CD8-positive, alpha-beta memory T cell (primary cell): ENCODE results near the gene MTX2. TPM values are rescaled to one million over a fixed set of nuclear protein-coding genes. Genes with fewer than 3 reads are reported as not detected.

Experiments
- CTCF ChIA-PET: fragments of 350-600 bp; sonication (Branson Sonifier 250); formaldehyde crosslinking; loops from one replicate; lab custom pipeline; 2021; ENCODE audit warnings: antibody characterized with exemption; lab: Charles Lee
- POLR2A ChIA-PET: fragments of 350-600 bp; sonication (Branson Sonifier 250); formaldehyde crosslinking; loops from one replicate; lab custom pipeline; 2021; ENCODE audit warnings: antibody characterized with exemption; lab: Charles Lee
- DNase-seq, 5 donors: peaks; one replicate each; pipeline versions ENCODE4 v3.0.0 to v3.0.0-alpha.2; 2020 to 2022; ENCODE audit warnings: mixed read lengths in 1 of 5
- H3K27ac ChIP-seq: one replicate; pipeline ENCODE4 v1.7.0; 2013; ENCODE audit warnings: low read depth, mild to moderate bottlenecking, low read length, moderate library complexity
- H3K27me3 ChIP-seq: 2 replicates; pipeline ENCODE4 v1.7.0; 2013; ENCODE audit warnings: low read length, mild to moderate bottlenecking; ENCODE audit not compliant: insufficient read depth, poor library complexity, severe bottlenecking
- H3K36me3 ChIP-seq: 2 replicates; pipeline ENCODE4 v1.7.0; 2013; ENCODE audit warnings: mild to moderate bottlenecking, low read length, moderate library complexity; ENCODE audit not compliant: insufficient read depth
- H3K4me1 ChIP-seq: 2 replicates; pipeline ENCODE4 v1.7.0; 2013; ENCODE audit warnings: mild to moderate bottlenecking, low read length, moderate library complexity; ENCODE audit not compliant: insufficient read depth
- H3K4me3 ChIP-seq: 2 replicates; pipeline ENCODE4 v1.7.0; 2013; ENCODE audit warnings: mild to moderate bottlenecking, low read length
- H3K9me3 ChIP-seq: 2 replicates; pipeline ENCODE4 v1.7.0; 2013; ENCODE audit warnings: mild to moderate bottlenecking, low read length
- H3K27ac Mint-ChIP-seq, 8 donors: one replicate each; pipeline ENCODE4 v1.8.0; 2020 to 2021; ENCODE audit warnings: mixed read lengths in 8 of 8, mild to moderate bottlenecking in 6 of 8, inconsistent platforms in 3 of 8, moderate library complexity in 3 of 8
- H3K27me3 Mint-ChIP-seq, 2 donors: one replicate each; pipeline ENCODE4 v1.8.0; 2020 to 2021; ENCODE audit warnings: mixed read lengths in 2 of 2, mild to moderate bottlenecking in 1 of 2, moderate library complexity in 1 of 2
- H3K36me3 Mint-ChIP-seq, 3 donors: one replicate each; pipeline ENCODE4 v1.8.0; 2020 to 2021; ENCODE audit warnings: mixed read lengths in 3 of 3, inconsistent platforms in 1 of 3, mild to moderate bottlenecking in 1 of 3
- H3K4me1 Mint-ChIP-seq, 3 donors: one replicate each; pipeline ENCODE4 v1.8.0; 2020 to 2021; ENCODE audit warnings: mixed read lengths in 3 of 3, inconsistent platforms in 1 of 3, mild to moderate bottlenecking in 1 of 3
- H3K4me3 Mint-ChIP-seq, 7 donors: one replicate each; pipeline ENCODE4 v1.8.0; 2020 to 2021; ENCODE audit warnings: mixed read lengths in 7 of 7, mild to moderate bottlenecking in 6 of 7, moderate library complexity in 4 of 7, inconsistent platforms in 2 of 7
- H3K9me3 Mint-ChIP-seq, 5 donors: one replicate each; pipeline ENCODE4 v1.8.0; 2020 to 2022; ENCODE audit warnings: mixed read lengths in 5 of 5, mild to moderate bottlenecking in 3 of 5, moderate library complexity in 2 of 5, inconsistent platforms in 1 of 5
- polyA plus RNA-seq: library from polyadenylated mRNA; unstranded; fragments of 300-500 nt; fragmentation: Illumina TruSeq; gene quantifications from one replicate; pipeline ENCODE4 v1.2.3, GENCODE V29; 2021
- total RNA-seq, 2 experiments: library from RNA; stranded (reverse); gene quantifications; one replicate each; pipeline ENCODE4 v1.2.3, GENCODE V29; 2021

MTX2 gene
- total and polyA plus RNA-seq, 3 experiments from 2014 or later, result 21.6 to 28.9 (median 26.3) TPM

DNA sequence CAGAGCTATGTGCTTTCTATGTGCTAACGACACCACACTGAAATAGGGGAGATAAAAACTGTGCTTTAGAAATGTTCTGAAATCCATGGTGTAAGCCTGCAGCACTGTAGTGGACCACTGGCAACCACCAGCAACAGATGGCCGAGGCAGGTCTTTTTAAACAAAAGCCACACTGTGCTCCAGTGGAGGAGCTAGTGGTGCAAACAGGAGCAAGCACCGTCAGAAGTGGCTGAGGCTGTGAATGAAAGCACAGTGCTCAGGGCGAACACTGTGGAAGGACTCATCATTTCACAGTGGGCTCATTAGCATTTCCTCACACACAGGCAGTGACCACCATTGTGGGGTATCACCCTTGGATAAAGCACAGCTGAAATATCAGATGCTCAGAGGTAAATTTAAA lies 22.9 kb upstream of the MTX2 start:
- Histone ChIP-seq H3K27me3 (no peaks in the 10 kb centered on the region), H3K36me3 (no peaks in the 10 kb centered on the region), H3K4me3 (no peak overlapping the region), H3K9me3 (no peaks in the 10 kb centered on the region), H3K27ac (no peak overlapping the region), H3K4me1 (no peaks in the 10 kb centered on the region)
- CTCF ChIA-PET, result no interaction called here
- Mint-ChIP-seq H3K27ac (no peak overlapping the region), H3K36me3 (no peaks in the 10 kb centered on the region), H3K9me3 (peaks cover 0 to 11% (median 6%) of the 10 kb centered on the region in 5 donors), H3K4me3 (no peak overlapping the region), H3K27me3 (peaks cover 18 to 24% of the 10 kb centered on the region in 2 donors), H3K4me1 (no peaks in the 10 kb centered on the region)
- POLR2A ChIA-PET, result no interaction called here
- no peak for DNase-seq

DNA sequence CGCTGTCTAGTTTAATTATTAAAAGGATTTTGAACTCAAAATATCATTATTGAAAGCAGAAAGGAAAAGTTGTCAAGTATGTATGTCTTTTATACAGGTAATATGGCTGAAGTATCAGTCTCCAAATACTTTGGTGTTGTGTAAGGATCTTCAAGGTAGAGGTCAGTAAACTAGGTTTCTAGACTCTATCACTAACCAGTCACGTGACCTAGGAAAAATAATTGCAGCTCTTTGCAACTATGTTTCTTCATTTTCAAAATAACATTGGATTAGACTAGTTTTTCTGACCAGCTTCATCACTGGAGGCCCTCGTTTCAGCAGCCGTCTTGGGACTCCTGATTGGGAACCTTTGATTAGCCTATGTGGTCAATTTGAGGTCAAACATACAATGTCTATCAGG lies 21.4 kb upstream of the MTX2 start:
- no peaks in the 10 kb centered on the region for H3K27me3 ChIP-seq
- H3K4me1 ChIP-seq, result no peaks in the 10 kb centered on the region
- Mint-ChIP-seq H3K9me3 (peaks cover 0 to 11% (median 6%) of the 10 kb centered on the region in 5 donors), H3K36me3 (no peaks in the 10 kb centered on the region), H3K27me3 (peaks cover 18 to 25% of the 10 kb centered on the region in 2 donors), H3K4me3 (no peak overlapping the region), H3K4me1 (no peaks in the 10 kb centered on the region), H3K27ac (no peak overlapping the region)
- H3K9me3 ChIP-seq, result no peaks in the 10 kb centered on the region
- no peak overlapping the region for H3K4me3 ChIP-seq
- no peak for DNase-seq
- H3K36me3 ChIP-seq, result no peaks in the 10 kb centered on the region
- ChIA-PET CTCF (no interaction called here), POLR2A (no interaction called here)
- H3K27ac ChIP-seq, result no peak overlapping the region

DNA sequence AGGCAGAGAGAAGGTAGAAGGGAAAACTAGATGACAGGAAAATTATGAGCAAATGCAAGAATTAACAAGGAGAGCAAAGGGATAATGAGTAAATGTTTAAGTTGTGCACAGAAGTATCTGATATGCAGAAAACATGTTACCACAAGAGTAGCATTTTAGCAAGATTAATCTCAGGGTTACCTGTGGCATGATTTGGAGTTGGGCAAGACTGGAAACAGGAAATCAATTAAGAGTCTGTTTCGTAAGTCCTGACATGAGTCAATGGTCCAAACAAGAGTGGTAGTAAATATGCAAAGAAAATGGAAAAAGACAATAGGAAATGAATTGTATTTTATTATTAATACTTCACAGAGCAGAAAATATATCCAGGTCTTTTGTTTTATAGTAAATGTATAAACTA lies 17.3 kb upstream of the MTX2 start:
- peaks cover 3 to 11% (median 7%) of the 10 kb centered on the region in 5 donors for H3K9me3 Mint-ChIP-seq
- Histone ChIP-seq H3K36me3 (no peaks in the 10 kb centered on the region), H3K4me3 (no peak overlapping the region), H3K4me1 (no peaks in the 10 kb centered on the region), H3K27me3 (no peaks in the 10 kb centered on the region), H3K27ac (no peak overlapping the region), H3K9me3 (no peaks in the 10 kb centered on the region)
- ChIA-PET CTCF (no interaction called here), POLR2A (no interaction called here)
- H3K4me3 Mint-ChIP-seq, result no peak overlapping the region
- no peak for DNase-seq
- no peaks in the 10 kb centered on the region for H3K4me1 Mint-ChIP-seq
- no peak overlapping the region for H3K27ac Mint-ChIP-seq
- H3K27me3 Mint-ChIP-seq, result peaks cover 18 to 43% of the 10 kb centered on the region in 2 donors
- H3K36me3 Mint-ChIP-seq, result peaks cover 0 to 7% (median 0%) of the 10 kb centered on the region in 3 donors

- H3K4me3 Mint-ChIP-seq, result no peak overlapping the region
- no peaks in the 10 kb centered on the region for H3K4me1 ChIP-seq
- peaks cover 2 to 43% of the 10 kb centered on the region in 2 donors for H3K27me3 Mint-ChIP-seq
- H3K27ac Mint-ChIP-seq, result no peak overlapping the region
- no peaks in the 10 kb centered on the region for H3K9me3 Mint-ChIP-seq
- H3K27me3 ChIP-seq, result no peaks in the 10 kb centered on the region
- DNase-seq, result no peak
- no peak overlapping the region for H3K4me3 ChIP-seq
- H3K9me3 ChIP-seq, result no peaks in the 10 kb centered on the region
- no peaks in the 10 kb centered on the region for H3K36me3 Mint-ChIP-seq
- ChIA-PET POLR2A (no interaction called here), CTCF (interaction anchor here (1.3 kb wide), 1 partner anchor 554 kb away, joined by 3 read pairs; no protein-coding TSS in a partner anchor)
- H3K36me3 ChIP-seq, result no peaks in the 10 kb centered on the region
- no peaks in the 10 kb centered on the region for H3K4me1 Mint-ChIP-seq
- H3K27ac ChIP-seq, result no peak overlapping the region
Observed at GRCh38 chr2:176260689-176261088, 8.6 kb upstream of the MTX2 start.

DNA sequence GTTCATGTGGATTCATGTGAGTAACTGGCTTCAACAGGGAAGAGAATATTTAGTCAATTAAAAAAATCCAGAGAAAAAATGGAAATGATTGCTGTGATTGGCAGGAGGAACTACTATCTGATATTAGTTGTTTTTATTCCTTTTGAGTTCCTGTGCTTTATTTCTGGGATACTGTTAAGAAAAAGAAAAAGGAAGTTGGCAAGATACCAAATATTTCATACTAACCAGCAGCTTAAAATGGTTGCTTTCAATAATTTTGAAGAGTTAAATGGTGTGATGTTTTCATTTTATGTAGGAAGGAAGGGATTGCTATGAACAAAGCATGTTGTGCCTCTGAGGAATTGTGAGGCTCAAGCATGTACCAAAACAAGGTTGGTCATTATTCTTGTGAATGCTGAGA lies 8.1 kb upstream of the MTX2 start:
- H3K9me3 ChIP-seq, result no peaks in the 10 kb centered on the region
- Mint-ChIP-seq H3K4me1 (no peaks in the 10 kb centered on the region), H3K4me3 (no peak overlapping the region), H3K36me3 (no peaks in the 10 kb centered on the region), H3K27ac (no peak overlapping the region), H3K27me3 (peaks cover 2 to 44% of the 10 kb centered on the region in 2 donors), H3K9me3 (no peaks in the 10 kb centered on the region)
- H3K27me3 ChIP-seq, result no peaks in the 10 kb centered on the region
- DNase-seq, result no peak
- H3K36me3 ChIP-seq, result no peaks in the 10 kb centered on the region
- ChIA-PET CTCF (interaction anchor here (1.3 kb wide), 1 partner anchor 553 kb away, joined by 3 read pairs; no protein-coding TSS in a partner anchor), POLR2A (no interaction called here)
- H3K4me1 ChIP-seq, result no peaks in the 10 kb centered on the region
- no peak overlapping the region for H3K27ac ChIP-seq
- H3K4me3 ChIP-seq, result no peak overlapping the region

- POLR2A ChIA-PET, result no interaction called here
Observed at GRCh38 chr2:176268976-176269318, 295 bp upstream of the MTX2 start.

GRCh38 chr2:176270100-176270750 lies 983 bp downstream of the MTX2 start:
- Mint-ChIP-seq H3K4me1 (peaks cover 36 to 51% (median 45%) of the 10 kb centered on the region in 3 donors), H3K27me3 (peaks cover 0 to 11% of the 10 kb centered on the region in 2 donors), H3K36me3 (peaks cover 0 to 6% (median 3%) of the 10 kb centered on the region in 3 donors), H3K4me3 (peak overlapping the region; percentile 91 to 98 (median 96)), H3K9me3 (no peaks in the 10 kb centered on the region), H3K27ac (peak overlapping the region in 7 of 8 donors; percentile 79 to 97 (median 89))
- H3K4me3 ChIP-seq, result peak overlapping the region; percentile 93
- no peaks in the 10 kb centered on the region for H3K36me3 ChIP-seq
- ChIA-PET POLR2A (no interaction called here), CTCF (interaction anchor here (1.4 kb wide), 1 partner anchor 1842 kb away, joined by 3 read pairs; the partner anchor contains the start of gene RBM45)
- DNase-seq, result no peak
- no peaks in the 10 kb centered on the region for H3K9me3 ChIP-seq
- peak overlapping the region; percentile 72 for H3K27ac ChIP-seq
- no peaks in the 10 kb centered on the region for H3K27me3 ChIP-seq
- H3K4me1 ChIP-seq, result peaks cover 12% of the 10 kb centered on the region

More at GRCh38 chr2:176268976-176269318, 295 bp upstream of the MTX2 start:
- CTCF ChIA-PET, result interaction anchor here (1.4 kb wide), 1 partner anchor 1843 kb away, joined by 3 read pairs; the partner anchor contains the start of gene RBM45
- Mint-ChIP-seq H3K4me3 (peak overlapping the region; percentile 91 to 98 (median 96)), H3K4me1 (peaks cover 27 to 40% (median 39%) of the 10 kb centered on the region in 3 donors), H3K27me3 (peaks cover under 1 to 19% of the 10 kb centered on the region in 2 donors), H3K36me3 (peaks cover 0 to 6% (median 3%) of the 10 kb centered on the region in 3 donors), H3K27ac (peak overlapping the region in 7 of 8 donors; percentile 55 to 97 (median 87)), H3K9me3 (no peaks in the 10 kb centered on the region)
- Histone ChIP-seq H3K27ac (peak overlapping the region; percentile 72), H3K36me3 (no peaks in the 10 kb centered on the region), H3K4me3 (peak overlapping the region; percentile 93), H3K27me3 (no peaks in the 10 kb centered on the region), H3K9me3 (no peaks in the 10 kb centered on the region), H3K4me1 (peaks cover 12% of the 10 kb centered on the region)
- DNase-seq, result no peak

GRCh38 chr2:176272870-176273459 lies 3.7 kb downstream of the MTX2 start:
- Mint-ChIP-seq H3K9me3 (no peaks in the 10 kb centered on the region), H3K4me1 (peaks cover 37 to 57% (median 53%) of the 10 kb centered on the region in 3 donors), H3K4me3 (no peak overlapping the region), H3K27me3 (no peaks in the 10 kb centered on the region), H3K27ac (peak overlapping the region in 2 of 8 donors; percentile 32 to 59), H3K36me3 (peaks cover 0 to 6% (median 5%) of the 10 kb centered on the region in 3 donors)
- POLR2A ChIA-PET, result no interaction called here
- Histone ChIP-seq H3K36me3 (no peaks in the 10 kb centered on the region), H3K27me3 (no peaks in the 10 kb centered on the region), H3K9me3 (no peaks in the 10 kb centered on the region), H3K4me3 (no peak overlapping the region), H3K27ac (no peak overlapping the region), H3K4me1 (peaks cover 12% of the 10 kb centered on the region)
- CTCF ChIA-PET, result no interaction called here
- no peak for DNase-seq
